GM18861 (cell line): ENCODE data around the gene MYMX.

Source experiments
- ATAC-seq: cut with Tn5 transposase; IDR thresholded peaks from one replicate; pipeline ENCODE4 v1.9.1; 2021; ENCODE audit not compliant: unreplicated experiment

The MYMX gene

GRCh38 chr6:44249082-44249748, 32.5 kb downstream of the MYMX start:
- no peak for ATAC-seq

DNA sequence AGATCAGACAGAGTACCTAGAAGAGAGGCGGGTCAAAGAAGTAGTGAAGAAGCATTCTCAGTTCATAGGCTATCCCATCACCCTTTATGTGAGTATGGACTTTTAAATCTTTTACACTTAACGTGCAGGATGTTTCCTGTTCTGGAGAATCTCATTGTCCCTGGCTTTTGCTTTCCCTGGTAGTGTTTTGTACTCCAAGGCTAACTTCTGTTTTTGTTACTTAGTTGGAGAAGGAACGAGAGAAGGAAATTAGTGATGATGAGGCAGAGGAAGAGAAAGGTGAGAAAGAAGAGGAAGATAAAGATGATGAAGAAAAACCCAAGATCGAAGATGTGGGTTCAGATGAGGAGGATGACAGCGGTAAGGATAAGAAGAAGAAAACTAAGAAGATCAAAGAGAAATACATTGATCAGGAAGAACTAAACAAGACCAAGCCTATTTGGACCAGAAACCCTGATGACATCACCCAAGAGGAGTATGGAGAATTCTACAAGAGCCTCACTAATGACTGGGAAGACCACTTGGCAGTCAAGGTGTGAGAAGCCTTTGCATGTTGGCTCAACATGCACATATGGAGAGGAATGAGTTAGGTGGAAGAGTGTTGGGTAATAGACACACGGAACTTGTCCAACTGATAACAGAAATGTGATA, 33.5 kb downstream of the MYMX start:
- ATAC-seq = no peak

DNA sequence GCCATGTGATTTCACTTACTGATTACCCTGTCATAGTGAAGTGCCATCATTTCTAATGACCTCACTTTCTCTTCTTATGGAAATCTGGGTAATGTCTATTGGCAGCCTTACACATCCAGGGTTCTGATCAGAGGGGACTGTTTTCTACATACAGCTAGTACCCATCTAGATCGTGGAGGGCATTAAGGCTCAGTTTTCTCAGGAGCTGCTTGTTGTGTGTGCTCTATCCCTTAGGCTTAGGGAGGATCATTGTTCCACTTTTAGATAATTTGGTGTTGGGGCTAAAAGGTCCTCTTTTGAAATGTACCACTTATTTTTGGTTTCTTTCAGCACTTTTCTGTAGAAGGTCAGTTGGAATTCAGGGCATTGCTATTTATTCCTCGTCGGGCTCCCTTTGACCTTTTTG, 34.0 kb downstream of the MYMX start:
- no peak for ATAC-seq

DNA sequence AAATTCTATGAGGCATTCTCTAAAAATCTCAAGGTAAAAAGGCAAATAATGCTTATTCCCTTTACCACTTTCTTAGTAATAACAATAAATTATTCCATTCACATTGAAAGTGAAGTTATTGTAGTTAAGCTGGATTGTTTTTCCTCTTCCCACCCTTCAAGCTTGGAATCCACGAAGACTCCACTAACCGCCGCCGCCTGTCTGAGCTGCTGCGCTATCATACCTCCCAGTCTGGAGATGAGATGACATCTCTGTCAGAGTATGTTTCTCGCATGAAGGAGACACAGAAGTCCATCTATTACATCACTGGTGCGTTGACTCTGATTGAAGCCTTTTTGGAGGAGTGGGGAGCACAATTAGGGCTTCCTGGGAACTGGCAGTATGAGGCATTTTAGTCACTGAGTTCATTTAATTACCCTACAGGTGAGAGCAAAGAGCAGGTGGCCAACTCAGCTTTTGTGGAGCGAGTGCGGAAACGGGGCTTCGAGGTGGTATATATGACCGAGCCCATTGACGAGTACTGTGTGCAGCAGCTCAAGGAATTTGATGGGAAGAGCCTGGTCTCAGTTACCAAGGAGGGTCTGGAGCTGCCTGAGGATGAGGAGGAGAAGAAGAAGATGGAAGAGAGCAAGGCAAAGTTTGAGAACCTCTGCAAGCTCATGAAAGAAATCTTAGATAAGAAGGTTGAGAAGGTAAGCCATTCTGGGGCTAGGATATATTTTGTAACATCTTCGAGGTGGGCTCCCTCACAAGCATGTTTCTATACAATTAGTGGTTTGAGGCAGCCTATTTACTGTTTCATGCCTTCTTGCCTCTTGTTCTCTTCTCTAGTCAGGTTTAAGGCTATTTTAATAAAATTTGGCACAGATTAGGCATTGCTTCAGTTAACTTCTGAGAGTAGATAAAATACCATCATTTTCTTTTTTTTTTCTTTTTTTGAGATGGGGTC, 35.1 kb downstream of the MYMX start:
- ATAC-seq = no peak

GRCh38 chr6:44253307-44254101, 36.8 kb downstream of the MYMX start:
- ATAC-seq = no peak

GRCh38 chr6:44254191-44255104, 37.7 kb downstream of the MYMX start:
- ATAC-seq = no peak

GRCh38 chr6:44255105-44255808, 38.5 kb downstream of the MYMX start:
- no peak for ATAC-seq

- no peak for ATAC-seq
These were observed 39.4 kb downstream of the MYMX start for GRCh38 chr6:44255871-44256774.

GRCh38 chr6:44256775-44257024, 40.0 kb downstream of the MYMX start:
- ATAC-seq = no peak

GRCh38 chr6:44257025-44257752, 40.5 kb downstream of the MYMX start, which contains the start of gene SLC35B2:
Gene SLC35B2 (minus strand): TSS chr6:44257528. CDS start chr6:44257410, 118 bp downstream.
- peak; percentile 36 for ATAC-seq

DNA sequence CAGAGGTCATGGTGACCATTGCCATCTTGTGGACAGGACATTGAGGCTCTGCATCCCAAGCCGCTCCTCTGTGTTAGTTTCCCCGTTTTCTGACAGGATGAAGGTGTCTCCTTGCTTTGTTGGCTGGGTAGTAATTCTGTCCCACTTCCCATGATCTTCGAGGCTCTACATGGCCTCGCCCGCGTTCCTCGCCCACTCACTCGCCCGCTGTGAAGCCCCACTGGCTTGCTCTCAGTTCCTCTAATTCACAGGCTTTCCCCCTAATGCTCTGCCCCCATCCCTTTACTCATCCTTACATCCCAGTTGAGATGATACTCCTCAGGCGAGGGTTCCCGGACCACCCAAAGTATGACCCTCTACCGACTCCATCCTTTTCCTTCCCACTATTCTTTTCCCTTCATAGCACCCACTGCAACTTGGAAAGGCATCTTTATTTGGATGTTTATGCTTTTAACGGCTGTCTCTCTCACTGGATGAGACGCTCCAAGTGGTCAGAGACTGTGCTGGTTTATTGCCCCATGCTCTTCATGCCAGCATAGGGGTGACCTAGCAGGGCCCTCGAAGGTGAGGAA, 41.1 kb downstream of the MYMX start:
- peak; percentile 13 for ATAC-seq

DNA sequence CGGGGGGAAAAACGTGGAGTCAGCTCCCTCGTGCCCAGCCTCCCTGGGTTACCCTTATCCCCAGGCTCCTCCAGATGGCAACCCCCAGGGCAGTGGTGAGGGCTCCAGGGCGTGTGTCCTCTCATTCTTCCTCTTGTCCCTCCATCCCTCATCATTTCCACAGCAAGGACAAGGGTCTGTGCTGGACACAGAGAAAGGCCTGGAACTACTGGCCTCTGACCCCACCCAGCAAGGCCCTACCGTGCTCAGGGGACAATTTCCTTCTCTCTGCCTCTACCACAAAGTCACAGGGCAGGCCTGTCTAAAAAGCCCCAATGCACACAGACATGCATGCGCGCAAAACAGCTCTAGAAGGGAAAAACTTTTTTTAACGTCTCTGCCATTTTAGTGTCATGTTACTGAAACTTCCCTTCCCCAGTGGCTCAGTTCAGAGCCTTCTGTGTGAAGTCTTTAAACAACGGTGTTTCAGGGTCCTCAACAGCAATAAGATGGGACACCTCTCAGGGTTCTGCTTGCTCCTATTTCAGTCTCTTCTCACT, 41.7 kb downstream of the MYMX start:
- no peak for ATAC-seq

DNA sequence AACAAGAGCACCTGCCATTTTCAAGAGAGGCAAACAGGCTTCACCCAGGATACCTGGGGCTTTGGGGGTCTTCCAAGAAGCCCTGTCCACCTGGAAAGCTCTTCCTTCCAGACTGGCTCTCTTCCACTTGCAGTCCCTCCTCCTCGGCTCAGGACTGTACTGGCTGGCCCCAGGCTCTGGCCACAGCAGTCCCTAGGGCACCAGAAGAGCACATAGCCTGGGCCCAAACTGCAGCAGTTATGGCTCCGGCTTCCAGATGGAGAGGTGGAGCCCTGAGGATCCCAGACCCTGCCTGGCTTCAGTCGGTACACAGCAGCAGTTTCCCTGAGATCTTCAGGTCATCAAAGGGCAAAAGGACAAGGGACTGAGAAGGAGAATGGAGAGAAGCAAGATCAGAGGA, 42.2 kb downstream of the MYMX start:
- ATAC-seq = no peak

- no peak for ATAC-seq
These were observed 43.3 kb downstream of the MYMX start for GRCh38 chr6:44260011-44260410.

DNA sequence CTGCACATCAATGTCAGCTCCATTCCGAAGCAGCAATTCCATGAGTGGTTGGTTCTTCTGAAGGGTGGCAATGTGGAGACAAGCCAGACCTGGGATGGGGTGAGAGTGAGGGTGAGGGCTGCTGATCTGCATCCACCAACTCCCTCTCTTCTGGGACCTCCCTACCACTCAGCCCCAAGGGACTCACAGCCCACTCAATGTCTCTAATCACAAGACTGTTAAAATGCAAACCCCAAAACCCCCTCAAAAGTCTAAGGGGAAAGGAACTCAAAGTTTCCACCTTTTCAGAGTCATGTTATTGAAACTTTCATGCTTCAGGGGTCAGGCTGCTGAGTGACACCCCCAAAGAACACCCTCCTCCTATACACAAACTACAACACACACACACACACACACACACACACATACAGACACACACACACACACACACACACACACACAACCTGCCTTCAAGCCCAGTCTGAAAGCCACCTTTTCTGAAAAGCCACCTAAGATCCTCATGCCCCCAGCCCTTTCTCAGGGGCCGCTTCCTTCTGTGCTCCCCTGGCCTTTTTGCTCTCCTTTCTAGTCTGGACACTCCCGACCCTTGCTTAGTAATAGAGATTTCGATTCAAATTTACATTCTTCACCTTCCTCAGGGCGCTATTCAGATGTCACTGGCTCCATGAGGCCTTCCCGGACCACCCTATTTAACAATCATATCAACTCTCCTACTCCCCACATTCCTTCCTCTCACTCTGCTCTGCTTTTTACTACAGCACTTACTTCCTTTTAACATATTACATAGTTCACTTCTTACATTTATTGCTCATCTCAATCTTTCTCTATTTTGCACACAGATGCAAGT, 43.9 kb downstream of the MYMX start:
- no peak for ATAC-seq

GRCh38 chr6:44261581-44261980, 44.9 kb downstream of the MYMX start:
- ATAC-seq = no peak
